HepG2 (cell line): ENCODE results near the gene ARL16. TPM values are rescaled to one million over a fixed set of nuclear protein-coding genes. Genes with fewer than 3 reads are reported as not detected.

Experiments used
- FOXC1 ChIP-seq: sonication (generic); formaldehyde crosslinking; IDR thresholded peaks from 2 replicates; pipeline ENCODE4 v1.8.0; 2022; ENCODE audit warnings: mild to moderate bottlenecking, missing genetic modification reagents, borderline replicate concordance
- HDAC1 ChIP-seq: sonication (generic); formaldehyde crosslinking; IDR thresholded peaks from 2 replicates; pipeline ENCODE4 v1.5.1; 2020; ENCODE audit warnings: mild to moderate bottlenecking, missing genetic modification reagents
- KDM6A ChIP-seq: IDR thresholded peaks from 2 replicates; pipeline ENCODE4 v1.6.1; 2016; ENCODE audit warnings: low read depth
- KMT2B ChIP-seq: IDR thresholded peaks from 2 replicates; pipeline ENCODE4 v1.6.1; 2016; ENCODE audit warnings: missing genetic modification reagents, missing compliant biosample characterization
- NFATC3 ChIP-seq: sonication (generic); formaldehyde crosslinking; IDR thresholded peaks from 2 replicates; pipeline ENCODE4 v1.5.1; 2020; ENCODE audit warnings: mild to moderate bottlenecking, missing genetic modification reagents
- NFIC ChIP-seq: IDR thresholded peaks from 2 replicates; pipeline ENCODE4 v1.6.1; 2012; ENCODE audit warnings: mild to moderate bottlenecking, low read length, inconsistent platforms
- NRL ChIP-seq: sonication (generic); formaldehyde crosslinking; IDR thresholded peaks from 2 replicates; pipeline ENCODE4 v1.5.0; 2020; ENCODE audit warnings: missing genetic modification reagents, mild to moderate bottlenecking, moderate library complexity, borderline replicate concordance
- RBAK ChIP-seq: sonication (generic); formaldehyde crosslinking; IDR thresholded peaks from 2 replicates; pipeline ENCODE4 v1.5.1; 2020; ENCODE audit warnings: mild to moderate bottlenecking, missing genetic modification reagents
- STAT5B ChIP-seq: sonication (generic); formaldehyde crosslinking; IDR thresholded peaks from 2 replicates; pipeline ENCODE4 v1.4.0; 2020; ENCODE audit warnings: missing genetic modification reagents
- STAT6 ChIP-seq: sonication (generic); formaldehyde crosslinking; IDR thresholded peaks from 2 replicates; pipeline ENCODE4 v1.4.0; 2020; ENCODE audit warnings: missing genetic modification reagents, mild to moderate bottlenecking, borderline replicate concordance
- TFDP1 ChIP-seq: IDR thresholded peaks from 2 replicates; pipeline ENCODE4 v1.6.1; 2016; ENCODE audit warnings: missing compliant biosample characterization, missing genetic modification reagents, borderline replicate concordance
- ZBTB38 ChIP-seq: sonication (generic); formaldehyde crosslinking; IDR thresholded peaks from 2 replicates; pipeline ENCODE4 v1.5.1; 2020; ENCODE audit warnings: mild to moderate bottlenecking, missing genetic modification reagents
- ZBTB43 ChIP-seq: sonication (generic); formaldehyde crosslinking; conservative IDR thresholded peaks from 2 replicates; pipeline ENCODE4 v1.4.0; 2020; ENCODE audit warnings: missing genetic modification reagents
- ZFP36L2 ChIP-seq: sonication (generic); formaldehyde crosslinking; IDR thresholded peaks from 2 replicates; pipeline ENCODE4 v1.4.0; 2020; ENCODE audit warnings: missing genetic modification reagents
- ZNF260 ChIP-seq: sonication (generic); formaldehyde crosslinking; IDR thresholded peaks from 2 replicates; pipeline ENCODE4 v1.4.0; 2020; ENCODE audit warnings: missing genetic modification reagents, low read depth, mild to moderate bottlenecking, borderline replicate concordance
- ZNF350 ChIP-seq: sonication (generic); formaldehyde crosslinking; IDR thresholded peaks from 2 replicates; pipeline ENCODE4 v1.4.0; 2020; ENCODE audit warnings: mild to moderate bottlenecking, low read depth, missing genetic modification reagents, borderline replicate concordance
- ZNF430 ChIP-seq: sonication (generic); formaldehyde crosslinking; IDR thresholded peaks from 2 replicates; pipeline ENCODE4 v1.9.0; 2021; ENCODE audit warnings: mild to moderate bottlenecking, missing genetic modification reagents
- ZNF496 ChIP-seq: sonication (generic); formaldehyde crosslinking; IDR thresholded peaks from 2 replicates; pipeline ENCODE4 v1.8.1; 2023; ENCODE audit warnings: mild to moderate bottlenecking, moderate library complexity, missing genetic modification reagents; ENCODE audit not compliant: insufficient replicate concordance
- ZNF503 ChIP-seq: sonication (generic); formaldehyde crosslinking; IDR thresholded peaks from 2 replicates; pipeline ENCODE4 v1.4.0; 2020; ENCODE audit warnings: missing genetic modification reagents
- ZNF704 ChIP-seq: sonication (generic); formaldehyde crosslinking; IDR thresholded peaks from 2 replicates; pipeline ENCODE4 v1.8.1; 2023; ENCODE audit warnings: mild to moderate bottlenecking, inconsistent platforms, moderate library complexity, missing genetic modification reagents, borderline replicate concordance
- ZNF879 ChIP-seq: sonication (generic); formaldehyde crosslinking; IDR thresholded peaks from 2 replicates; pipeline ENCODE4 v1.8.1; 2023; ENCODE audit warnings: missing genetic modification reagents
- polyA plus RNA-seq, 8 experiments: library from polyadenylated mRNA; depleted of rRNA in 3 of 8; stranded (reverse) in 7 of 8; unstranded in 1 of 8; fragments of >200 nt; fragmentation: Illumina TruSeq in 4 of 8; extraction: Trizol in 4 of 8; gene quantifications; 2 replicates each; pipeline versions ENCODE4 v1.2.1 to v1.2.3, GENCODE V29; 2011 to 2016; ENCODE audit warnings: low read depth in 4 of 8, missing spikeins in 1 of 8, mixed read lengths in 1 of 8; ENCODE audit not compliant: insufficient read depth in 1 of 8
- total RNA-seq, 5 experiments: library from RNA; depleted of rRNA; stranded (reverse); fragments of >200 nt; fragmentation: Illumina TruSeq; extraction: Trizol; gene quantifications; 2 replicates each; pipeline ENCODE4 v1.2.3, GENCODE V29; 2016; ENCODE audit warnings: low read depth in 1 of 5

The ARL16 gene
- total and polyA plus RNA-seq, 2 of the 13 experiments (the other 11 are each of a cell fraction or from before 2014, with no cell fraction given): 20.8 to 30.8 TPM

- TF ChIP-seq ZNF879 (CRISPR knock-in tag): peak; percentile 19; the same call in 1 of the 2 replicates
- peak; percentile 77 for TF ChIP-seq NRL (CRISPR knock-in tag)
- TF ChIP-seq FOXC1 (CRISPR knock-in tag): no peak; the same call in 1 of the 2 replicates
- peak; percentile 76 for TF ChIP-seq ZNF704
- TF ChIP-seq RBAK (CRISPR knock-in tag): no peak
- no peak for TF ChIP-seq ZNF496
- peak; percentile 92 for TF ChIP-seq KMT2B (CRISPR knock-in tag)
- no peak for TF ChIP-seq NFIC
- TF ChIP-seq ZBTB43: peak; percentile 65; the same call in 1 of the 2 replicates
- TF ChIP-seq NFATC3 (CRISPR knock-in tag): peak; percentile 78
- TF ChIP-seq ZNF503 (CRISPR knock-in tag): no peak; the same call in 1 of the 2 replicates
- peak; percentile 89 for TF ChIP-seq TFDP1 (CRISPR knock-in tag)
- no peak for TF ChIP-seq ZNF260 (CRISPR knock-in tag)
- TF ChIP-seq HDAC1: peak; percentile 99
- TF ChIP-seq ZNF350: 0 out of 2 replicates have a peak, but pooled peaks have one; percentile 13
- 0 out of 2 replicates have a peak, but pooled peaks have one; percentile 79 for TF ChIP-seq ZNF430 (CRISPR knock-in tag)
- TF ChIP-seq STAT6 (CRISPR knock-in tag): peak; percentile 75; the same call in 1 of the 2 replicates
- no peak for TF ChIP-seq KDM6A (CRISPR knock-in tag)
- TF ChIP-seq ZBTB38 (CRISPR knock-in tag): peak; percentile 42
- peak; percentile 81 for TF ChIP-seq STAT5B (CRISPR knock-in tag)
- TF ChIP-seq ZFP36L2 (CRISPR knock-in tag): no peak
These were observed 17.0 kb downstream of the ARL16 start, which contains the start of the genes CCDC137 and OXLD1 (continued) for GRCh38 chr17:81666342-81667191.
